SH-SY5Y (cell line): ENCODE measurements around the gene MECP2.

Experiments used
- GATA2 ChIP-seq: IDR thresholded peaks from 2 replicates; pipeline ENCODE4 v1.6.1; 2011; ENCODE audit warnings: mild to moderate bottlenecking, low read depth, low read length
- GATA3 ChIP-seq: IDR thresholded peaks from 2 replicates; pipeline ENCODE4 v1.6.1; 2011; ENCODE audit warnings: low read depth, mild to moderate bottlenecking, low read length, moderate library complexity

Gene MECP2

DNA sequence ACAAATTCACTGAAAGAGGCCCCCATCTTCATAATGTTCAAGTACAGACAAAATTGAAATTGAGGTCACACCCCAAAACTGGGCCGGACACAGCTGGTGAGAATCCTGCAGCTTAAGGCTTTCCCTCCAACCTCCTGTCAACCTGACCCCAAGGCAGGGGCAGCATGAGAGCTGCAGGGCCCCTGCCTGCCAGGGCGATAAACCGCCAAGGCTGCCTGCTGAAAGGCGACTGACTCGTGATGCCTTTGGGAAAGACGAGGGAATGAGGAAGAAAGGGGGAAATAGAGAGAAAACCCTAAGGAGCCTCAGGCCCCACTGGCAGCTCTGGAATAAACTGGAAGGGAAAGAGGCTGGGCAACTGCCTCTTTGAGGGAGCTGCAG is 70.5 kb downstream of the MECP2 start:
- TF ChIP-seq GATA2: no peak
- TF ChIP-seq GATA3: no peak

DNA sequence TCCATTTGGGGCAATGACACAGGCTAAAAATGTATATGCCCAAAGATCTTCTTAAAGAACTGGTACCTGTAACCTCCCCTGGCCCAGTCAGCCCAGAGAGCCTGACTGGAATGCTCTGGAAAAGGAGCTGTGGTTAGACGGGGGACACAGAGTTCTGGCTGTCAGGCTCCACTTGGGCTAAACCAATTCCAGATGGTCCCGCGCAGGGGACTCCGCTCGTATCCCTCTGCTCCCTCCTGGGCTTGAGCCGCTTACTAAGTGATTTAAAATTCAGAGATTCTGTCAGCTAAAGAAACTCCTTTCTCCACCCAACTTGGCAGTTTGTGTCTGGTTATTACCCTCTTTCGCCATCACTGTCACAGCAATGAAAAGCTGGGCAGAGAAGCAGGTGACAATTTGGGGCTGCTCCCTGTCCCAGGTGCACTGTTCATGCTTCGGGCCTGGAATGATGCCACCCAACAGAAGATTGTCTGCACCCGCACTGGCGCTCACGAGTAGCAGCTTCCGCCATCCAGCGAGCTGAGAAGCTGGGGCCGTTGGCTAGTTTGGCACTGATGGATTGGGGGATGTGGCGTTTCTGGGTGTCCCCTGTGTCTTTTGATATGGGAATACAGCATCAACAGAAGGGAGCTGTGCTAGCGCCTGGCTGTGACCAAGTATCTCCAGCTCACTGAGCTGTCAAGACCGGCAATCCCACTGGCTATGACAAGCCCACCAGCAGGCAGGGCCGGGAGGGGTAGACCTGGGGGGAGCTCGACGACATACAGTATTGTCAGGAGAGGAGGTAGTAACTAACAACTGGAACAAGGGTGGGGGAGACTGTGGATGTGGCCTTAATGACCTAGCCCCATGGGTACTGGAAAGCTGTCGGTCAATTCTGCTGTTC is 71.1 kb downstream of the MECP2 start:
- TF ChIP-seq GATA3 (no peak), GATA2 (no peak)

- TF ChIP-seq GATA3 (no peak), GATA2 (no peak)
These were observed 72.3 kb downstream of the MECP2 start for GRCh38 chrX:154025230-154025629.

- TF ChIP-seq GATA3 (no peak), GATA2 (no peak)
These were observed 73.2 kb downstream of the MECP2 start for GRCh38 chrX:154024271-154024670.

DNA sequence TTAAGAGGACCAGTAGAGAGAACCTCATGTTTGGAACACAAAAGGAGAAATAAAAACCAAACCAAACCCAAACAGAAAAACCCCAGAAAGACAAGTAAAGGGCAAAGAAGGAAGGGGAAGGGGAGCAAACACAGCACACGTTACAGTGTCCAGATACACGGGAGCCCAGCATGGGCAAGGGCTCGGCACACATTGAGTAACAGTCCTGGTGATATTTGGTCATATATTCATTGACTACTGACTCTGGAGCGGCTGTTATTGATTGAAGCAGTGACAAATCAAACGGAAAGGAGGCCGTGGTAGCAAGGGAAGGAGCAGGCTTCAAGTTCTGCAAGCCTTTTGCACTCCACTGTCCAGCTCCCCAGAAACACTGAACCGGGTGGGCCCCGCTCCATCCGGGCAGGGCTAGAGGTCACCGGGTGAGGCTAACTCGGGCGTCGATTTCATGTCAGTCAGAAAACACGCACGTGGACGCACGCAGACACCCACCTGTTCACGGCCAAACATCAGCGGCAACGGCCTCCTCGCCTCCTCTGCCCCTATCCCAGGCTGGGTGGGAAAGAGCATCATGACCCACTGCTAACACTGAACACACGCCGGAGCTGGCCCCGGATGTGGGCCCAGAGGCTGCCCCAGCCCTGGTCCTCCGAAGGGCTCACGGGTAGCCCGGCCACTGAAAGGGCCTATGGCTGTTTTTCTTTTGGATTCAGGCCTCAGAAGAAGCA is 74.1 kb downstream of the MECP2 start:
- TF ChIP-seq GATA2: no peak
- no peak for TF ChIP-seq GATA3

DNA sequence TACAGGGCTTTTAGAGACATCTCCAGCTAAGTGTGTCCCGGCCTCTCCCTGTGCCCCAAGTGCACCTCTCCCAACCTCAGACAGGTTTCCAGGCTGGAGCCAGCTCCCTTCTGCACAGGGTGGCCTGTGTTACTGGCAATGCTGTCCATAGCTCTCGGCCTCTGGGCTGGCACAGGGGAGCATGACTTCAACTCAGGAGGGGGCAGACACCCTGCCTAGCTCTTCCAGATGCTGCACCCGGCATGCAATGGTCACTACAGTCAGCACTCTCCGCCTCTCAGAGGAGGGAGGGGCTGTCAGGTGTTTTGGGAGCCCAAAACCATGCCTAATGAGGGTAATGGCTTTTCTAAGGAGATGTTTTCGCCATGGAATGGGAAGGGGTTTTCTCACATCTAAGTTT is 75.4 kb downstream of the MECP2 start:
- TF ChIP-seq GATA3: no peak

- no peak for TF ChIP-seq GATA3
These were observed 76.3 kb downstream of the MECP2 start for GRCh38 chrX:154021131-154021611.

GRCh38 chrX:154020536-154021115 is 76.9 kb downstream of the MECP2 start:
- no peak for TF ChIP-seq GATA2
- TF ChIP-seq GATA3: no peak

- TF ChIP-seq GATA2 (no peak), GATA3 (no peak)
These were observed 77.6 kb downstream of the MECP2 start, which contains the start of gene IRAK1 for GRCh38 chrX:154019633-154020528. Gene IRAK1 (minus strand): TSS chrX:154019902. CDS start chrX:154019812, 90 bp downstream.

DNA sequence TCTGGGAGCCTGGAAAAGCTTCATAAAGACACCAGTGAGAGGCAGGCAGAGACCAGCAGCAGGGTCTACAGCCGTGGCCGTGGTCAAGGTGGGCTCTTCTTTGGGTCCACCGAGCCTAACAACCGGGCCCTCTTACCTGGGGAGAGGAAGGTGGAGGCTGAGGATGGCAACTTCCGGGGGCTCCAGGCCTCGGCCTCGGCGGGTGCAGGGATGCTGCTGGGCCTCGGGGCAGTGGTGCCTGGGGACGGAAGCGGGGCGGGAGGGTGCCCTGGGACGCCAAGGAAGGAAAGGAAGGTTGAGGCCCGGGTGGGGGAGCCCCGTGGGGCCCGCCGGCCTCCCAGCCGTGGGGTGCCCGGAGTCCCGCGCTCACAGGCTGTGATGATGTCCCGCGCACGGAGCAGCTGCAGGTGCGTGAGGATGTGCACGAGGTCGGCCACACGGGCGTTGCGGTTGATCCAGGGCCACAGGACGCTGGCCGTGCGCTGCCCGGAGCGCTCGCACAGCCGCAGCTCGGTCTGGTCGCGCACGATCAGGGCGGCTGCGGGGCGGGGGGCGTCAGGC is 78.4 kb downstream of the MECP2 start:
- TF ChIP-seq GATA2 (no peak), GATA3 (no peak)

GRCh38 chrX:154018518-154019060 is 78.9 kb downstream of the MECP2 start:
- no peak for TF ChIP-seq GATA2
- TF ChIP-seq GATA3: no peak

GRCh38 chrX:154017766-154018517 is 79.6 kb downstream of the MECP2 start:
- TF ChIP-seq GATA2: no peak
- TF ChIP-seq GATA3: no peak

- TF ChIP-seq GATA2 (no peak), GATA3 (no peak)
These were observed 81.0 kb downstream of the MECP2 start for GRCh38 chrX:154016366-154017076.
